ENCODE data around the gene GGA1. TPM values are rescaled to one million over a fixed set of nuclear protein-coding genes. Genes with fewer than 3 reads are reported as not detected.

Gene GGA1
- total and polyA plus RNA-seq, 2 of the 4 experiments (the other 2 are of a cell fraction) = 17.2 to 48.5 TPM

GRCh38 chr22:37672206-37672919 is 63.7 kb downstream of the GGA1 start:
- H2AFZ ChIP-seq (replicated peaks; ENCODE audit: low read length, poor library complexity) = no peak overlapping the region
- H2AK5ac ChIP-seq (ENCODE audit: low read depth, low read length) = no peak overlapping the region; the same call in 1 of the 2 replicates
- no peak overlapping the region for H3K18ac ChIP-seq (ENCODE audit: low read depth, low read length)
- no peak overlapping the region for H2BK15ac ChIP-seq (ENCODE audit: low read depth, low read length)
- H4K20me1 ChIP-seq (ENCODE audit: insufficient read depth, low read length) = peaks cover 24% of the 10 kb centered on the region
- peaks cover 10% of the 10 kb centered on the region for H3K4me1 ChIP-seq (ENCODE audit: control insufficient read depth, insufficient read depth, low read length)
- ChIA-PET CTCF (no interaction called here), POLR2A (ENCODE audit: unreplicated experiment) (no interaction called here)
- peaks cover 11 to 66% of the 10 kb centered on the region in 2 experiments for H3K79me1 ChIP-seq (ENCODE audit: low read depth in 1 of 2, low read length in 2 of 2)
- H3K9ac ChIP-seq (ENCODE audit: low read depth, low read length) = no peak overlapping the region
- peaks cover 11% of the 10 kb centered on the region for H3K36me3 ChIP-seq (ENCODE audit: control insufficient read depth, insufficient read depth, low read length)
- H2AK9ac ChIP-seq (replicated peaks; ENCODE audit: low read depth, low read length, poor library complexity) = peak overlapping the region; percentile 11
- in situ Hi-C loops (cut with MboI; ENCODE audit: low sequenced_read_pairs) = no loop called here
- H3K4ac ChIP-seq (ENCODE audit: low read depth, low read length) = 0 out of 2 replicates have a peak overlapping the region, but pooled peaks have one; percentile 36
- H4K5ac ChIP-seq (ENCODE audit: low read depth, low read length) = no peak overlapping the region
- no peak overlapping the region for H3K4me2 ChIP-seq (ENCODE audit: low read depth, low read length)
- 0 out of 2 replicates have a peak overlapping the region, but pooled peaks have one; percentile 29 for H3K23ac ChIP-seq (ENCODE audit: low read depth, low read length)
- no peak overlapping the region for H2BK20ac ChIP-seq (ENCODE audit: low read depth, low read length)
- dilution Hi-C loops (cut with HindIII; ENCODE audit: low sequenced_read_pairs, unreplicated experiment) = no loop called here
- ATAC-seq (ENCODE audit: low read depth) (no peak), DNase-seq (no peak)
- WGBS, 2 experiments (ENCODE audit: extremely low coverage in 2 of 2, insufficient read length in 1 of 2) = 93% methylated on average over 3 of the region's 15 CpGs; no CpG with 5 or more reads in 1 of the 2 experiments
- H2BK120ac ChIP-seq (ENCODE audit: low read depth, low read length) = no peak overlapping the region; the same call in 1 of the 2 replicates
- TF ChIP-seq MAZ (IDR thresholded peaks at IDR 0.05; ENCODE audit: borderline replicate concordance, low read depth, low read length) (no peak), BHLHE40 (IDR thresholded peaks at IDR 0.05; ENCODE audit: low read depth, low read length) (no peak)
- TF ChIP-seq, protein P1, sequence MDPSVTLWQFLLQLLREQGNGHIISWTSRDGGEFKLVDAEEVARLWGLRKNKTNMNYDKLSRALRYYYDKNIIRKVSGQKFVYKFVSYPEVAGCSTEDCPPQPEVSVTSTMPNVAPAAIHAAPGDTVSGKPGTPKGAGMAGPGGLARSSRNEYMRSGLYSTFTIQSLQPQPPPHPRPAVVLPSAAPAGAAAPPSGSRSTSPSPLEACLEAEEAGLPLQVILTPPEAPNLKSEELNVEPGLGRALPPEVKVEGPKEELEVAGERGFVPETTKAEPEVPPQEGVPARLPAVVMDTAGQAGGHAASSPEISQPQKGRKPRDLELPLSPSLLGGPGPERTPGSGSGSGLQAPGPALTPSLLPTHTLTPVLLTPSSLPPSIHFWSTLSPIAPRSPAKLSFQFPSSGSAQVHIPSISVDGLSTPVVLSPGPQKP (IDR thresholded peaks at IDR 0.05; ENCODE audit: borderline replicate concordance, low read depth, low read length) = no peak
- H4K91ac ChIP-seq (ENCODE audit: insufficient read depth, low read depth, low read length) = no peak overlapping the region
- no peak overlapping the region for H3K14ac ChIP-seq (replicated peaks; ENCODE audit: low read depth, low read length)
- H3K9me1 ChIP-seq (ENCODE audit: insufficient read depth, low read length) = no peaks in the 10 kb centered on the region; the same call in 1 of the 2 replicates
- H3K27ac ChIP-seq (ENCODE audit: insufficient read depth, low read length) = no peak overlapping the region
- no peak overlapping the region for H3K56ac ChIP-seq (ENCODE audit: extremely low read depth, insufficient read depth, low read length)
- no peaks in the 10 kb centered on the region for H3K9me3 ChIP-seq (ENCODE audit: control insufficient read depth, insufficient read depth, low read length)
- H3K27me3 ChIP-seq (ENCODE audit: control insufficient read depth, insufficient read depth, low read length) = no peaks in the 10 kb centered on the region
- H2BK5ac ChIP-seq (ENCODE audit: low read depth, low read length, poor library complexity, severe bottlenecking) = no peak overlapping the region
- no peak overlapping the region for H4K8ac ChIP-seq (ENCODE audit: low read depth in 2 of 2, low read length in 2 of 2)
- no peak overlapping the region for H3K4me3 ChIP-seq (ENCODE audit: insufficient read depth, low read depth, low read length)
- BruUV-seq (replicated peaks) = no TSS peak
- intact Hi-C loops (cut with micrococcal nuclease) = no loop called here

Measured in IMR-90 (cell line).